Chondrocyte (in vitro differentiated cells): ENCODE data around the gene DIPK1B. TPM values are rescaled to one million over a fixed set of nuclear protein-coding genes. Genes with fewer than 3 reads are reported as not detected.

Experiments used
- DNase-seq: peaks from one replicate; pipeline ENCODE4 v3.0.0; 2021; ENCODE audit warnings: mixed read lengths, low spot score
- H3K27ac Mint-ChIP-seq: one replicate; pipeline ENCODE4 v1.8.0; 2021; ENCODE audit warnings: mild to moderate bottlenecking, moderate library complexity, mixed read lengths; ENCODE audit not compliant: unreplicated experiment
- H3K27me3 Mint-ChIP-seq: 2 replicates; pipeline ENCODE4 v1.8.0; 2021; ENCODE audit warnings: low read depth, mixed read lengths
- H3K36me3 Mint-ChIP-seq: 2 replicates; pipeline ENCODE4 v1.8.0; 2021; ENCODE audit warnings: low read depth, mixed read lengths
- H3K4me1 Mint-ChIP-seq: 2 replicates; pipeline ENCODE4 v1.8.0; 2021; ENCODE audit warnings: low read depth, mild to moderate bottlenecking, mixed read lengths
- H3K4me3 Mint-ChIP-seq: one replicate; pipeline ENCODE4 v1.8.0; 2021; ENCODE audit warnings: mild to moderate bottlenecking, moderate library complexity, mixed read lengths; ENCODE audit not compliant: unreplicated experiment
- H3K9me3 Mint-ChIP-seq: 2 replicates; pipeline ENCODE4 v1.8.0; 2021; ENCODE audit warnings: low read depth, mixed read lengths
- total RNA-seq: library from RNA; stranded (reverse); gene quantifications from 3 replicates; pipeline ENCODE4 v1.2.1, GENCODE V29; 2021
- TF ChIP-seq, protein P1 (sequence below): fragments of 200-600 bp; sonication (generic); IDR thresholded peaks from 2 replicates; pipeline ENCODE4 v1.5.0; 2021; ENCODE audit warnings: antibody characterized with exemption, mild to moderate bottlenecking, moderate library complexity

Gene DIPK1B
- total RNA-seq, 1 donor from 2014 or later = 9.2 TPM

DNA sequence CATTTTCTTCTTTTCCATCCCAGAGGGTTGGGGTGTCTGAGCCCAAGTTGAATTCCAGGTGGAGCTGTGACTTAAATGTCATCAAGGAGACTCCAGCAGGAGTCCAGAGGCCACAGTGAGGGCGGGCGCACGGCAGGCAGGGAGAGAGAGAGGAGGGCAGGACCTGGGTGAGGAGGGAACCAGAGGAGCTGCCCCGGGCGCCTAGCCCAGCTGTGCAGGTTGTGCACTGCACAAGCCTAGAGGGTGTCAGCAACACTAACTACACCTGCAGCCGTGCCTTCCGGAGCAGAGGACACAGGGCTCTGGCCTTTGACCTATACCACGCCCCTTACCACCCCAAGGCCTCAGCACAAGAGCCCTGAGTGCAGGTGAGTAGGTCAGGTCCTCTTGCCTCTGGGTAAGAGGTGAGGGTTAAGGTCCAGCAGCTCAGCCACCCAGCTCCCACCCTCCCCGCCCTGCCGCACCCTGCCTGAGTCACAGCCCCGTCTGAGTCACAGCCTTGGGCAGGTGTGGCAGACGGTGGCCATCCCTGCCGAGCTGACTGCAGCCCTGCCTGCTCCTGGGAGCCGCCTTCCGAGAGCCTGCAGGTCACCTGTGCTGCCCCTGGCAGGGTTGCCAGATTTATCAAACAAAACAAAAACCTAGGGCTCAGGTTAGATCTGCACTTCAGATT lies 18.7 kb upstream of the DIPK1B start:
- TF ChIP-seq, protein P1, sequence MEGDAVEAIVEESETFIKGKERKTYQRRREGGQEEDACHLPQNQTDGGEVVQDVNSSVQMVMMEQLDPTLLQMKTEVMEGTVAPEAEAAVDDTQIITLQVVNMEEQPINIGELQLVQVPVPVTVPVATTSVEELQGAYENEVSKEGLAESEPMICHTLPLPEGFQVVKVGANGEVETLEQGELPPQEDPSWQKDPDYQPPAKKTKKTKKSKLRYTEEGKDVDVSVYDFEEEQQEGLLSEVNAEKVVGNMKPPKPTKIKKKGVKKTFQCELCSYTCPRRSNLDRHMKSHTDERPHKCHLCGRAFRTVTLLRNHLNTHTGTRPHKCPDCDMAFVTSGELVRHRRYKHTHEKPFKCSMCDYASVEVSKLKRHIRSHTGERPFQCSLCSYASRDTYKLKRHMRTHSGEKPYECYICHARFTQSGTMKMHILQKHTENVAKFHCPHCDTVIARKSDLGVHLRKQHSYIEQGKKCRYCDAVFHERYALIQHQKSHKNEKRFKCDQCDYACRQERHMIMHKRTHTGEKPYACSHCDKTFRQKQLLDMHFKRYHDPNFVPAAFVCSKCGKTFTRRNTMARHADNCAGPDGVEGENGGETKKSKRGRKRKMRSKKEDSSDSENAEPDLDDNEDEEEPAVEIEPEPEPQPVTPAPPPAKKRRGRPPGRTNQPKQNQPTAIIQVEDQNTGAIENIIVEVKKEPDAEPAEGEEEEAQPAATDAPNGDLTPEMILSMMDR = no peak
- Mint-ChIP-seq H3K4me1 (no peaks in the 10 kb centered on the region), H3K27me3 (peaks cover 4% of the 10 kb centered on the region), H3K36me3 (no peaks in the 10 kb centered on the region), H3K9me3 (no peaks in the 10 kb centered on the region), H3K4me3 (no peak overlapping the region), H3K27ac (no peak overlapping the region)
- DNase-seq = no peak

DNA sequence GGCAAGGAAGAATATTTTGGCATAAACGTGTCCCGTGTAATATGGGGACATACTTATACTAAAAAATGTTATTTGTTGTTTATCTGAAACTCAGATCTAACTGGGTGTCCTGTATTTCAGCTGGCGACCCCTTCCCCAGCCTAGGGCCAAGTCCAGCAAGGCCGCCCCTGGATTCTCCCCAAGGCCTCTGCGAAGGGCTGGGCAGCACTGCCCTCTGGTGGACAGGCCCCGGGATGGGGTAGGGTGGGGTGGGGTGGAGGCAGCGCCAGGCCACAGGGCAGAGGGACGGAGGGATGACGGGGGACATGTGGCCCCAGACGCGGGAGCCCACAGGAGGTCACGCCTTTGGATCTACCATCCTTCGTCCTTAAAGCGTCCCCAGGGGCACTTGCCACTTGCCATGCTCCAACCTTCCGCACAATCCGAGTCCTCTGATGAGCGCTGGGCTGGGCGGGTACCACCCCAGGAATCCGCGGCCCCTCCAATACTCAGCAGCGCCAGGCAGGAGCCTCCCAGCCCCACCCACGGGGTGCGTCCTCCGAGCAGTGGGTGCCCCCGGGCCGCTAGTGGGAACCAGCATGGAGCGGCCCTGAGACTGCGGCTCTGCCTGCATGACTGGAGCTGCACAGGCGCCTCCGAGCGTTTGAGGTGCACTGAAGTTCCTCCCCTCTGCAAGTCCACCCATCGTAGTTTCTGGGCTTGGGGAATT lies 18.1 kb upstream of the DIPK1B start:
- DNase-seq = no peak
- TF ChIP-seq, protein P1 = peak; percentile 81
- H3K27me3 Mint-ChIP-seq = peaks cover 6% of the 10 kb centered on the region
- H3K9me3 Mint-ChIP-seq = no peaks in the 10 kb centered on the region
- no peak overlapping the region for H3K27ac Mint-ChIP-seq
- H3K36me3 Mint-ChIP-seq = no peaks in the 10 kb centered on the region
- no peak overlapping the region for H3K4me3 Mint-ChIP-seq
- H3K4me1 Mint-ChIP-seq = no peaks in the 10 kb centered on the region

DNA sequence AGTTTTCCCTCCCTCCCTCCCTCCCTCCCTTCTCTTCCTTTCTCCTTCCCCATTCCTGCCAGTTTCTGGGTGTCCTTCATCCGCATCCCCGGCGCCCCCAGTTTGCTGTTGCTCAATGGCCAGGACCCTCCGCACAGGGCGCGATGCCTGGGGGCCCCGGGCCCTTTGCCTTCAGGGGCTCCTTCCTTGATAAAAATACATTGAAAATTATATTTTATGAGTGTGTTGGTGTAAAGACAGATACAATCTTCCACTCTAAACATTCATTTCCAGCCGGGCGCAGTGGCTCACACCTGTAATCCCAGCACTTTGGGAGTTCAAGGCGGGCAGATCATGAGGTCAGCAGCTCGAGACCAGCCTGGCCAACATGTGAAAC lies 17.5 kb upstream of the DIPK1B start:
- Mint-ChIP-seq H3K9me3 (no peaks in the 10 kb centered on the region), H3K27me3 (peaks cover 6% of the 10 kb centered on the region), H3K4me1 (no peaks in the 10 kb centered on the region), H3K27ac (no peak overlapping the region), H3K36me3 (no peaks in the 10 kb centered on the region), H3K4me3 (no peak overlapping the region)
- DNase-seq = no peak
- TF ChIP-seq, protein P1 = no peak

DNA sequence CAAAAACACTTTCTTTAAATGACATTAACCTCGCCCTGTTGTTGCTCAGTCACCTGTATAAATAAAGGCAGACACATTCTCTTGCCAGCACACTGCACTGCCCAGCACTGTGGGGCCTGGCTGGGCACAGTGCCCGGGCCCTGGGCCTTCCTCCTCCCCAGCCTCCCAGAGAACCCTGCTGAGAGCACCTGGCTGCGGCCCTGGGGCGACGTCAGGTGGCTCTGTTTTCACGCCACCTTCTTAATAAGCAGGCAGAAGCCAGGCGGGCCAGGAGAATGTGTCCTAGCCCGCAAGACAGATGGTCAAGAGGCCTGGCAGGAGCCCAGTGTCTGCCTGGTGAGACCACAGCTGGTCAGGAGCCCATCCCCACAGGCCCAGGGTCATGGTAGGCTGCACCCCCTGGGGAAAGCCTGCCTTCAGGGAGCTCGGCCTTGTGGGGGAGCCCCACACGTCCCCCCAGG lies 16.9 kb upstream of the DIPK1B start:
- Mint-ChIP-seq H3K4me1 (no peaks in the 10 kb centered on the region), H3K27ac (no peak overlapping the region), H3K4me3 (no peak overlapping the region), H3K27me3 (peaks cover 6% of the 10 kb centered on the region), H3K36me3 (no peaks in the 10 kb centered on the region), H3K9me3 (no peaks in the 10 kb centered on the region)
- TF ChIP-seq, protein P1 = no peak
- DNase-seq = no peak

DNA sequence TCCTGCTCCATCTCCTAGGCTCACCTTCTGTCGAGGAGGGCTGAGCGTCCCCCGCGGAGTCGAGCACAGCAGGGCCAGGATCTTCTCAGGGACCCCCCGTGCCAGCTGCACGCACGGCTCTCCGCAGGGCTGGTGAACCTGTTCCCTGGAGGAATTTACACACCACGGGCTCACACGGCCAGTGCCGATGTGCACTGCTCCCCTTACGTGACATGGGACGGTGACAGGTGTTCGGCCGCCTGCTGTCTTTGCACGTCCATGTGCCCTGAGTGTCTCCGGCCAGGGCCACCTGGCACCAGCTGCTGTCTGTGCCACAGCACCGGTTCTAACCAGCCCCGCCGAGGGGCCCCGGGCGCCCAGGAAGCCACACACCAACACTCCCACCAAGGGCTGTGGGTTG lies 16.4 kb upstream of the DIPK1B start:
- Mint-ChIP-seq H3K27ac (no peak overlapping the region), H3K27me3 (peaks cover 6% of the 10 kb centered on the region)

More for the DNA sequence above, 16.4 kb upstream of the DIPK1B start:
- no peaks in the 10 kb centered on the region for H3K9me3 Mint-ChIP-seq
- no peaks in the 10 kb centered on the region for H3K36me3 Mint-ChIP-seq
- no peaks in the 10 kb centered on the region for H3K4me1 Mint-ChIP-seq
- TF ChIP-seq, protein P1 = no peak
- no peak for DNase-seq
- no peak overlapping the region for H3K4me3 Mint-ChIP-seq
